K562 (cell line): ENCODE data around the gene CIAO3. TPM values are rescaled to one million over a fixed set of nuclear protein-coding genes. Genes with fewer than 3 reads are reported as not detected.

Experiments
- ADNP ChIP-seq: fragments of 200-800 bp; sonication (Bioruptor generic); IDR thresholded peaks from 2 replicates; pipeline ENCODE4 v1.6.1; 2016; ENCODE audit warnings: missing genetic modification characterization, missing compliant biosample characterization
- ARID1B ChIP-seq: fragments of 450-650 bp; IDR thresholded peaks from 2 replicates; pipeline ENCODE4 v1.6.1; 2016; ENCODE audit warnings: antibody characterized with exemption, mild to moderate bottlenecking, inconsistent platforms
- BACH1 ChIP-seq: fragments of 200-800 bp; sonication (Bioruptor generic); IDR thresholded peaks from 2 replicates; pipeline ENCODE4 v1.6.1; 2016; ENCODE audit warnings: missing genetic modification characterization, missing compliant biosample characterization
- CCAR2 ChIP-seq: fragments of 200-400 bp; formaldehyde crosslinking; IDR thresholded peaks from 2 replicates; pipeline ENCODE4 v1.6.1; 2017; ENCODE audit warnings: mild to moderate bottlenecking, low read depth, low read length
- DIDO1 ChIP-seq: fragments of 450-650 bp; IDR thresholded peaks from 2 replicates; pipeline ENCODE4 v1.6.1; 2016; ENCODE audit warnings: low read depth, missing biosample characterization, missing genetic modification characterization
- FIP1L1 ChIP-seq: fragments of 200-400 bp; formaldehyde crosslinking; IDR thresholded peaks from 2 replicates; pipeline ENCODE4 v1.6.1; 2018; ENCODE audit warnings: mild to moderate bottlenecking, low read depth, low read length; ENCODE audit not compliant: poor library complexity, severe bottlenecking
- HOXB6 ChIP-seq: fragments of 250-450 bp; sonication (Bioruptor Pico); IDR thresholded peaks from 2 replicates; pipeline ENCODE4 v1.5.1; 2022; ENCODE audit warnings: mild to moderate bottlenecking, borderline replicate concordance
- ILK ChIP-seq: fragments of 450-650 bp; IDR thresholded peaks from 2 replicates; pipeline ENCODE4 v1.6.1; 2016; ENCODE audit warnings: missing genetic modification characterization, low read depth, mild to moderate bottlenecking, missing compliant biosample characterization, moderate library complexity, borderline replicate concordance
- MAZ ChIP-seq, 2 experiments: fragments of 450-650 bp in 1 of 2; sonication (generic) in 1 of 2; formaldehyde crosslinking; IDR thresholded peaks in 1 of 2; conservative IDR thresholded peaks in 1 of 2; 2 replicates each; pipeline versions ENCODE4 v1.4.0 to v1.5.0; 2020; ENCODE audit warnings: mild to moderate bottlenecking in 1 of 2, missing genetic modification reagents in 1 of 2
- MCM3 ChIP-seq: fragments of 450-650 bp; IDR thresholded peaks from 2 replicates; pipeline ENCODE4 v1.6.1; 2016
- NFE2L1 ChIP-seq: fragments of 450-650 bp; IDR thresholded peaks from 2 replicates; pipeline ENCODE4 v1.6.1; 2016; ENCODE audit warnings: missing genetic modification characterization, low read depth, mild to moderate bottlenecking, missing compliant biosample characterization, moderate library complexity, borderline replicate concordance
- PHB ChIP-seq: fragments of 250-450 bp; sonication (Bioruptor Pico); IDR thresholded peaks from 2 replicates; pipeline ENCODE4 v1.5.0; 2021
- PHF21A ChIP-seq: fragments of 450-650 bp; IDR thresholded peaks from 2 replicates; pipeline ENCODE4 v1.6.1; 2017; ENCODE audit warnings: low read depth, borderline replicate concordance
- RBBP5 ChIP-seq: fragments of 200-600 bp; sonication (generic); IDR thresholded peaks from 2 replicates; pipeline ENCODE4 v1.6.1; 2012; ENCODE audit warnings: borderline replicate concordance, mild to moderate bottlenecking, low read length, control low read depth, inconsistent platforms; ENCODE audit not compliant: insufficient read depth, poor library complexity, severe bottlenecking
- RBM39 ChIP-seq: fragments of 200-400 bp; formaldehyde crosslinking; optimal IDR thresholded peaks from 2 replicates; pipeline ENCODE3; 2018; ENCODE audit warnings: low read depth, low read length
- RUNX1 ChIP-seq: sonication (generic); IDR thresholded peaks from 2 replicates; pipeline ENCODE4 v1.6.1; 2016; ENCODE audit warnings: antibody characterized with exemption, low read depth
- SAFB ChIP-seq: fragments of 200-400 bp; formaldehyde crosslinking; IDR thresholded peaks from 2 replicates; pipeline ENCODE4 v1.6.1; 2017; ENCODE audit warnings: low read depth, low read length, borderline replicate concordance
- SMARCE1 ChIP-seq: fragments of 450-650 bp; IDR thresholded peaks from 2 replicates; pipeline ENCODE4 v1.7.1; 2016; ENCODE audit warnings: mild to moderate bottlenecking
- XRCC5 ChIP-seq: fragments of 200-400 bp; formaldehyde crosslinking; IDR thresholded peaks from 2 replicates; pipeline ENCODE4 v1.6.1; 2017; ENCODE audit warnings: low read depth, mild to moderate bottlenecking, low read length
- ZBTB7A ChIP-seq: IDR thresholded peaks from 2 replicates; pipeline ENCODE4 v1.6.1; 2011; ENCODE audit warnings: low read depth, mild to moderate bottlenecking, low read length, moderate library complexity, borderline replicate concordance; ENCODE audit not compliant: control insufficient read depth
- polyA plus RNA-seq, 8 experiments: library from polyadenylated mRNA; depleted of rRNA in 4 of 8; stranded (reverse) in 5 of 8; unstranded in 3 of 8; fragments of >200 nt; fragmentation: Nextera tagmentation in 2 of 8; fragmentation: Illumina TruSeq in 1 of 8; extraction: Ambion mirVana in 2 of 8; extraction: Trizol in 1 of 8; gene quantifications; 2 replicates each; pipeline versions ENCODE4 v1.2.1 to v1.2.3, GENCODE V29; 2011 to 2014; ENCODE audit warnings: inconsistent platforms in 1 of 8, missing spikeins in 1 of 8
- total RNA-seq, 7 experiments: library from RNA; depleted of rRNA in 6 of 7; stranded (reverse); fragments of >200 nt in 6 of 7; fragmentation: Illumina TruSeq in 2 of 7; extraction: Trizol in 2 of 7; gene quantifications; 2 replicates each; pipeline versions ENCODE4 v1.2.1 to v1.2.3, GENCODE V29; 2011 to 2021; ENCODE audit warnings: low replicate concordance in 1 of 7
- TF ChIP-seq, protein P1 (sequence below), 3 experiments: fragments of 200-800 bp in 1 of 3; fragments of 250-450 bp in 1 of 3; fragments of 450-650 bp in 1 of 3; sonication (Bioruptor Pico) in 1 of 3; sonication (Bioruptor generic) in 1 of 3; formaldehyde crosslinking in 1 of 3; IDR thresholded peaks; 2 replicates each; pipeline versions ENCODE4 v1.6.1 to v1.8.0; 2016 to 2022; ENCODE audit warnings: mild to moderate bottlenecking in 2 of 3, missing genetic modification characterization in 2 of 3, missing compliant biosample characterization in 1 of 3, moderate library complexity in 1 of 3
- TF ChIP-seq, protein P2 (sequence below): fragments of 450-650 bp; IDR thresholded peaks from 2 replicates; pipeline ENCODE4 v1.7.1; 2018; ENCODE audit warnings: mild to moderate bottlenecking, low read depth; ENCODE audit not compliant: partially characterized antibody

The CIAO3 gene
- total and polyA plus RNA-seq, 9 of the 15 experiments (the other 6 are each of a cell fraction or from before 2014, with no cell fraction given), result 2.2 to 35.6 (median 18.7) TPM

DNA sequence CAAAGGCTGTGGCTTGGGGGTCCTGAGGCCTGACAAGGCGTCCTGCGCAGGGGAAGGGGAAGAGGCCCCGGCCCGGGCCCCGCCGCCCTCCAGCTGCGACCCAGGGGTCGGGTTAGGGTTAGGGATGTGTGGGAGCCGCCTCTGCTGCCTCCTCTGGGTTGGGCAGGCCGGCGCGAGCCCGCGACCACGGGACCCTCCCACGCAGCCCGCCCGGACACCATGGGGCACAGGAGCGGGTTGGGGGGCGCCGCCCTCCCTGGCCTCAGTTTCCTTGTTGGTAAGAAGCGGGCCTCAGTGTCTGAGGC lies 386 bp downstream of the CIAO3 start (continued):
- 0 out of 2 replicates have a peak, but pooled peaks have one; percentile 12 for TF ChIP-seq SAFB
- TF ChIP-seq CCAR2, result no peak
- no peak for TF ChIP-seq NFE2L1 (tag)
- TF ChIP-seq FIP1L1, result peak; percentile 2
- TF ChIP-seq DIDO1 (tag), result no peak
- TF ChIP-seq SMARCE1, result 0 out of 2 replicates have a peak, but pooled peaks have one; percentile 36
- TF ChIP-seq PHF21A, result no peak
- TF ChIP-seq PHB (CRISPR knock-in tag), result no peak
- no peak for TF ChIP-seq ILK
- TF ChIP-seq ARID1B, result 0 out of 2 replicates have a peak, but pooled peaks have one; percentile 5
- TF ChIP-seq RBBP5, result no peak
- TF ChIP-seq ZBTB7A, result 0 out of 2 replicates have a peak, but pooled peaks have one; percentile 57
- TF ChIP-seq MCM3, result no peak
- no peak for TF ChIP-seq MAZ (CRISPR knock-in tag; conservative IDR thresholded peaks at IDR 0.05 in 1 of 2, IDR thresholded peaks at IDR 0.05 in 1 of 2)
- TF ChIP-seq HOXB6 (CRISPR knock-in tag), result no peak
- TF ChIP-seq, protein P1, sequence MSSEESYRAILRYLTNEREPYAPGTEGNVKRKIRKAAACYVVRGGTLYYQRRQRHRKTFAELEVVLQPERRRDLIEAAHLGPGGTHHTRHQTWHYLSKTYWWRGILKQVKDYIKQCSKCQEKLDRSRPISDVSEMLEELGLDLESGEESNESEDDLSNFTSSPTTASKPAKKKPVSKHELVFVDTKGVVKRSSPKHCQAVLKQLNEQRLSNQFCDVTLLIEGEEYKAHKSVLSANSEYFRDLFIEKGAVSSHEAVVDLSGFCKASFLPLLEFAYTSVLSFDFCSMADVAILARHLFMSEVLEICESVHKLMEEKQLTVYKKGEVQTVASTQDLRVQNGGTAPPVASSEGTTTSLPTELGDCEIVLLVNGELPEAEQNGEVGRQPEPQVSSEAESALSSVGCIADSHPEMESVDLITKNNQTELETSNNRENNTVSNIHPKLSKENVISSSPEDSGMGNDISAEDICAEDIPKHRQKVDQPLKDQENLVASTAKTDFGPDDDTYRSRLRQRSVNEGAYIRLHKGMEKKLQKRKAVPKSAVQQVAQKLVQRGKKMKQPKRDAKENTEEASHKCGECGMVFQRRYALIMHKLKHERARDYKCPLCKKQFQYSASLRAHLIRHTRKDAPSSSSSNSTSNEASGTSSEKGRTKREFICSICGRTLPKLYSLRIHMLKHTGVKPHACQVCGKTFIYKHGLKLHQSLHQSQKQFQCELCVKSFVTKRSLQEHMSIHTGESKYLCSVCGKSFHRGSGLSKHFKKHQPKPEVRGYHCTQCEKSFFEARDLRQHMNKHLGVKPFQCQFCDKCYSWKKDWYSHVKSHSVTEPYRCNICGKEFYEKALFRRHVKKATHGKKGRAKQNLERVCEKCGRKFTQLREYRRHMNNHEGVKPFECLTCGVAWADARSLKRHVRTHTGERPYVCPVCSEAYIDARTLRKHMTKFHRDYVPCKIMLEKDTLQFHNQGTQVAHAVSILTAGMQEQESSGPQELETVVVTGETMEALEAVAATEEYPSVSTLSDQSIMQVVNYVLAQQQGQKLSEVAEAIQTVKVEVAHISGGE (CRISPR knock-in tag; IDR thresholded peaks at IDR 0.05), result 0 out of 6 replicates have a peak, but pooled peaks of 1 of the 3 experiments have one; percentile 4
- 0 out of 2 replicates have a peak, but pooled peaks have one; percentile 21 for TF ChIP-seq XRCC5
- TF ChIP-seq BACH1 (tag), result no peak
- no peak for TF ChIP-seq RBM39
- TF ChIP-seq, protein P2, sequence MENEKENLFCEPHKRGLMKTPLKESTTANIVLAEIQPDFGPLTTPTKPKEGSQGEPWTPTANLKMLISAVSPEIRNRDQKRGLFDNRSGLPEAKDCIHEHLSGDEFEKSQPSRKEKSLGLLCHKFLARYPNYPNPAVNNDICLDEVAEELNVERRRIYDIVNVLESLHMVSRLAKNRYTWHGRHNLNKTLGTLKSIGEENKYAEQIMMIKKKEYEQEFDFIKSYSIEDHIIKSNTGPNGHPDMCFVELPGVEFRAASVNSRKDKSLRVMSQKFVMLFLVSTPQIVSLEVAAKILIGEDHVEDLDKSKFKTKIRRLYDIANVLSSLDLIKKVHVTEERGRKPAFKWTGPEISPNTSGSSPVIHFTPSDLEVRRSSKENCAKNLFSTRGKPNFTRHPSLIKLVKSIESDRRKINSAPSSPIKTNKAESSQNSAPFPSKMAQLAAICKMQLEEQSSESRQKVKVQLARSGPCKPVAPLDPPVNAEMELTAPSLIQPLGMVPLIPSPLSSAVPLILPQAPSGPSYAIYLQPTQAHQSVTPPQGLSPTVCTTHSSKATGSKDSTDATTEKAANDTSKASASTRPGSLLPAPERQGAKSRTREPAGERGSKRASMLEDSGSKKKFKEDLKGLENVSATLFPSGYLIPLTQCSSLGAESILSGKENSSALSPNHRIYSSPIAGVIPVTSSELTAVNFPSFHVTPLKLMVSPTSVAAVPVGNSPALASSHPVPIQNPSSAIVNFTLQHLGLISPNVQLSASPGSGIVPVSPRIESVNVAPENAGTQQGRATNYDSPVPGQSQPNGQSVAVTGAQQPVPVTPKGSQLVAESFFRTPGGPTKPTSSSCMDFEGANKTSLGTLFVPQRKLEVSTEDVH, result no peak
- TF ChIP-seq ADNP, result no peak
- TF ChIP-seq RUNX1, result no peak
